ENCODE measurements around the gene ZMYND8. TPM values are rescaled to one million over a fixed set of nuclear protein-coding genes. Genes with fewer than 3 reads are reported as not detected.

ZMYND8 gene
- total and polyA plus RNA-seq, 2 donors (not counting 3 experiments of a cell fraction or from before 2014, with no cell fraction given) = 30.6 to 75.2 TPM

GRCh38 chr20:47165376-47165865, 191.1 kb downstream of the ZMYND8 start:
- FAIRE-seq (no peak), DNase-seq (ENCODE audit: low read depth, low spot score) (no peak)
- Histone ChIP-seq H3K79me2 (ENCODE audit: control insufficient read depth, insufficient read depth, low read length) (no peaks in the 10 kb centered on the region), H3K27ac (ENCODE audit: insufficient read depth, low read depth, low read length) (no peak overlapping the region), H3K4me1 (ENCODE audit: control insufficient read depth, extremely low read depth, insufficient read depth, low read length) (no peaks in the 10 kb centered on the region), H3K9me3 (replicated peaks; ENCODE audit: control insufficient read depth, insufficient read depth, low read length) (no peaks in the 10 kb centered on the region), H3K9me1 (replicated peaks; ENCODE audit: control insufficient read depth, extremely low read depth, insufficient read depth, low read length) (no peaks in the 10 kb centered on the region), H2AFZ (ENCODE audit: low read depth, low read length) (no peak overlapping the region), H3K27me3 (ENCODE audit: control insufficient read depth in 2 of 2, insufficient read depth in 2 of 2, low read length in 2 of 2) (no peaks in the 10 kb centered on the region), H3K36me3 (ENCODE audit: control insufficient read depth in 2 of 2, extremely low read depth in 1 of 2, insufficient read depth in 2 of 2, low read length in 2 of 2) (no peaks in the 10 kb centered on the region), H3K4me2 (ENCODE audit: insufficient read depth, low read length) (no peak overlapping the region), H3K4me3 (replicated peaks in 1 of 3; ENCODE audit: insufficient read depth in 1 of 3, low read depth in 1 of 3, low read length in 3 of 3) (no peak overlapping the region), H3K9ac (replicated peaks; ENCODE audit: extremely low read depth, insufficient read depth, low read length) (no peak overlapping the region), H4K20me1 (replicated peaks; ENCODE audit: control insufficient read depth, extremely low read depth, insufficient read depth, low read length) (no peaks in the 10 kb centered on the region)
- dilution Hi-C loops (cut with MboI; ENCODE audit: extremely low pct_ligation_motif_present, low sequenced_read_pairs) = no loop called here
- intact Hi-C loops (cut with micrococcal nuclease) = no loop called here
- no peak for TF ChIP-seq GATA2 (IDR thresholded peaks at IDR 0.05; ENCODE audit: insufficient read depth, insufficient read length, low read depth, low read length)
- TF ChIP-seq EZH2 (IDR thresholded peaks at IDR 0.05; ENCODE audit: borderline replicate concordance, low read depth, low read length, severe bottlenecking) = no peak
- no peak for TF ChIP-seq POLR2A (IDR thresholded peaks at IDR 0.05; ENCODE audit: low read depth, low read length)
- TF ChIP-seq MAX (IDR thresholded peaks at IDR 0.05; ENCODE audit: insufficient read depth, insufficient read length) = no peak
- TF ChIP-seq CTCF (IDR thresholded peaks at IDR 0.05; ENCODE audit: extremely low read depth in 1 of 2, insufficient read depth in 1 of 2, low read depth in 1 of 2, low read length in 2 of 2) = no peak
- no peak for TF ChIP-seq JUN (IDR thresholded peaks at IDR 0.05; ENCODE audit: borderline replicate concordance, insufficient read depth, insufficient read length, low read depth)
- TF ChIP-seq POLR2AphosphoS5 (IDR thresholded peaks at IDR 0.05; ENCODE audit: insufficient read depth, low read depth, low read length) = no peak
- TF ChIP-seq FOS (IDR thresholded peaks at IDR 0.05; ENCODE audit: borderline replicate concordance, insufficient read depth, low read length) = no peak
- TF ChIP-seq MYC (IDR thresholded peaks at IDR 0.05; ENCODE audit: low read depth, low read length) = no peak
- ChIA-PET CTCF (no interaction called here), POLR2A (no interaction called here)
- BruUV-seq (replicated peaks) = no TSS peak

Measured in endothelial cell of umbilical vein (primary cell).